ENCODE measurements around the gene DCHS2. TPM values are rescaled to one million over a fixed set of nuclear protein-coding genes. Genes with fewer than 3 reads are reported as not detected.

Gene DCHS2
- total and polyA plus RNA-seq, 2 experiments from 2014 or later, result 0.21 to 7.6 TPM

DNA sequence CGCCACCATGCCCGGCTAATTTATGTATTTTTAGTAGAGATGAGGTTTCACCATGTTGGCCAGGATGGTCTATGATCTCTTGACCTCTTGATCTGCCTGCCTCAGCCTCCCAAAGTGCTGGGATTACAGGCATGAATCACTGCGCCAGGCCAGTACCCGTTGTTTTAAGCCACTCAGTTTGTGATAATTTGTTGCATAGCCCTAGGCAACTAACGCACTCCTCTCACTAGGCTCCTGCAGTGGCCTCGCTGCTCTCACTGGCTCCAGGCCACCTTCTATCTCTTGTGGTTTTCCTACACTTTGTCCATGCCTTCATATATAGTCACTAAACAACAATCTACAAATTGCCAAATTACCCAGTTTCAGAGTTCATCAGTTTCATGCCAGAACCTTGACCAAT lies 58.1 kb downstream of the DCHS2 start:
- no peaks in the 10 kb centered on the region for H3K9me3 Mint-ChIP-seq
- H3K4me1 ChIP-seq (ENCODE audit: insufficient read depth), result no peaks in the 10 kb centered on the region
- no peaks in the 10 kb centered on the region for H3F3A ChIP-seq (replicated peaks; ENCODE audit: low read depth)
- H3K79me2 ChIP-seq (replicated peaks; ENCODE audit: insufficient read depth), result no peaks in the 10 kb centered on the region
- no peak for DNase-seq (ENCODE audit: low spot score)
- H3K9me2 ChIP-seq (ENCODE audit: insufficient read depth), result no peaks in the 10 kb centered on the region
- H3K4me2 ChIP-seq, result no peak overlapping the region
- H4K20me1 ChIP-seq (replicated peaks; ENCODE audit: insufficient read depth), result no peaks in the 10 kb centered on the region
- ATAC-seq, result no peak
- H2AFZ ChIP-seq, result no peak overlapping the region
- H3K4me3 ChIP-seq, result no peak overlapping the region
- no peaks in the 10 kb centered on the region for H3K36me3 ChIP-seq (ENCODE audit: insufficient read depth)
- no peaks in the 10 kb centered on the region for H3K36me3 Mint-ChIP-seq (ENCODE audit: low read depth)
- TF ChIP-seq, protein P1, sequence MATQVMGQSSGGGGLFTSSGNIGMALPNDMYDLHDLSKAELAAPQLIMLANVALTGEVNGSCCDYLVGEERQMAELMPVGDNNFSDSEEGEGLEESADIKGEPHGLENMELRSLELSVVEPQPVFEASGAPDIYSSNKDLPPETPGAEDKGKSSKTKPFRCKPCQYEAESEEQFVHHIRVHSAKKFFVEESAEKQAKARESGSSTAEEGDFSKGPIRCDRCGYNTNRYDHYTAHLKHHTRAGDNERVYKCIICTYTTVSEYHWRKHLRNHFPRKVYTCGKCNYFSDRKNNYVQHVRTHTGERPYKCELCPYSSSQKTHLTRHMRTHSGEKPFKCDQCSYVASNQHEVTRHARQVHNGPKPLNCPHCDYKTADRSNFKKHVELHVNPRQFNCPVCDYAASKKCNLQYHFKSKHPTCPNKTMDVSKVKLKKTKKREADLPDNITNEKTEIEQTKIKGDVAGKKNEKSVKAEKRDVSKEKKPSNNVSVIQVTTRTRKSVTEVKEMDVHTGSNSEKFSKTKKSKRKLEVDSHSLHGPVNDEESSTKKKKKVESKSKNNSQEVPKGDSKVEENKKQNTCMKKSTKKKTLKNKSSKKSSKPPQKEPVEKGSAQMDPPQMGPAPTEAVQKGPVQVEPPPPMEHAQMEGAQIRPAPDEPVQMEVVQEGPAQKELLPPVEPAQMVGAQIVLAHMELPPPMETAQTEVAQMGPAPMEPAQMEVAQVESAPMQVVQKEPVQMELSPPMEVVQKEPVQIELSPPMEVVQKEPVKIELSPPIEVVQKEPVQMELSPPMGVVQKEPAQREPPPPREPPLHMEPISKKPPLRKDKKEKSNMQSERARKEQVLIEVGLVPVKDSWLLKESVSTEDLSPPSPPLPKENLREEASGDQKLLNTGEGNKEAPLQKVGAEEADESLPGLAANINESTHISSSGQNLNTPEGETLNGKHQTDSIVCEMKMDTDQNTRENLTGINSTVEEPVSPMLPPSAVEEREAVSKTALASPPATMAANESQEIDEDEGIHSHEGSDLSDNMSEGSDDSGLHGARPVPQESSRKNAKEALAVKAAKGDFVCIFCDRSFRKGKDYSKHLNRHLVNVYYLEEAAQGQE (IDR thresholded peaks at IDR 0.05; ENCODE audit: unreplicated experiment), result no peak
- no peak for TF ChIP-seq STAT1 (IDR thresholded peaks at IDR 0.05; ENCODE audit: unreplicated experiment)
- no peaks in the 10 kb centered on the region for H3K4me1 Mint-ChIP-seq
- H3K4me3 Mint-ChIP-seq, result no peak overlapping the region
- no peak overlapping the region for H3K27ac Mint-ChIP-seq
- H3K27me3 Mint-ChIP-seq (ENCODE audit: insufficient read depth, low read depth, poor library complexity), result no peaks in the 10 kb centered on the region
- no peaks in the 10 kb centered on the region for H3K27me3 ChIP-seq (ENCODE audit: insufficient read depth)
- no peak overlapping the region for H3K27ac ChIP-seq (ENCODE audit: low read depth)

DNA sequence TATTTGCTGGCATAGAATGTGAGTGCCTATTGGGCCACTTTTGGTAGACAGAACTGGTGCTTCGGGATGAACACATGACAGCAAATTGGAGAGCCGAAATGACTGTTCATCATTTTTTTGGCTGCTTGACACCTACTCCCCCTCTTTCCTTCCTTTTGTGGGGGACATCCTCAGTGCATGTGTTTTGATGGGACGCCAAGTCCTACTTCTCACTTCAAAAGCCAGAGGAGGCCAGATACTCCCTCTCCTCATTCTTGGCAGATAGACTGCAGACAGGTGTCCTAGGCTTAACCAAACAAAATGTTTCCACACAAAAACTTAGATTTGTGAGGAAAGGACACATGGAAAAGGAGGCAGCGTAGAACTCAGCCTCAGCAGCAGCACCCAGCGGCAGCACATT lies 62.4 kb downstream of the DCHS2 start:
- no peaks in the 10 kb centered on the region for H3K36me3 Mint-ChIP-seq (ENCODE audit: low read depth)
- H3K4me3 Mint-ChIP-seq, result no peak overlapping the region
- Histone ChIP-seq H3K36me3 (ENCODE audit: insufficient read depth) (no peaks in the 10 kb centered on the region), H3K4me3 (no peak overlapping the region), H3K4me1 (ENCODE audit: insufficient read depth) (no peaks in the 10 kb centered on the region), H2AFZ (no peak overlapping the region), H3K9me2 (ENCODE audit: insufficient read depth) (no peaks in the 10 kb centered on the region), H3F3A (replicated peaks; ENCODE audit: low read depth) (no peaks in the 10 kb centered on the region), H3K27me3 (ENCODE audit: insufficient read depth) (no peaks in the 10 kb centered on the region), H3K4me2 (no peak overlapping the region), H3K79me2 (replicated peaks; ENCODE audit: insufficient read depth) (no peaks in the 10 kb centered on the region), H3K27ac (ENCODE audit: low read depth) (no peak overlapping the region), H4K20me1 (replicated peaks; ENCODE audit: insufficient read depth) (no peaks in the 10 kb centered on the region)
- H3K27ac Mint-ChIP-seq, result no peak overlapping the region
- H3K4me1 Mint-ChIP-seq, result no peaks in the 10 kb centered on the region
- no peaks in the 10 kb centered on the region for H3K9me3 Mint-ChIP-seq
- ATAC-seq (no peak), DNase-seq (ENCODE audit: low spot score) (no peak)
- H3K27me3 Mint-ChIP-seq (ENCODE audit: insufficient read depth, low read depth, poor library complexity), result no peaks in the 10 kb centered on the region
- TF ChIP-seq ZNF331 (CRISPR knock-in tag; IDR thresholded peaks at IDR 0.05; ENCODE audit: low read depth) (no peak), CREB1 (CRISPR knock-in tag; IDR thresholded peaks at IDR 0.05; ENCODE audit: low read depth) (no peak), POLR2AphosphoS5 (IDR thresholded peaks at IDR 0.05; ENCODE audit: low read depth) (no peak), NANOG (IDR thresholded peaks at IDR 0.05; ENCODE audit: borderline replicate concordance) (no peak), EZH2 (IDR thresholded peaks at IDR 0.05; ENCODE audit: low read depth, unreplicated experiment) (no peak), EZH2phosphoT487 (IDR thresholded peaks at IDR 0.05; ENCODE audit: unreplicated experiment) (no peak), ZNF114 (CRISPR knock-in tag; IDR thresholded peaks at IDR 0.05) (no peak), STAT1 (IDR thresholded peaks at IDR 0.05; ENCODE audit: unreplicated experiment) (no peak), JUNB (IDR thresholded peaks at IDR 0.05; ENCODE audit: unreplicated experiment) (no peak)
- TF ChIP-seq, protein P2, sequence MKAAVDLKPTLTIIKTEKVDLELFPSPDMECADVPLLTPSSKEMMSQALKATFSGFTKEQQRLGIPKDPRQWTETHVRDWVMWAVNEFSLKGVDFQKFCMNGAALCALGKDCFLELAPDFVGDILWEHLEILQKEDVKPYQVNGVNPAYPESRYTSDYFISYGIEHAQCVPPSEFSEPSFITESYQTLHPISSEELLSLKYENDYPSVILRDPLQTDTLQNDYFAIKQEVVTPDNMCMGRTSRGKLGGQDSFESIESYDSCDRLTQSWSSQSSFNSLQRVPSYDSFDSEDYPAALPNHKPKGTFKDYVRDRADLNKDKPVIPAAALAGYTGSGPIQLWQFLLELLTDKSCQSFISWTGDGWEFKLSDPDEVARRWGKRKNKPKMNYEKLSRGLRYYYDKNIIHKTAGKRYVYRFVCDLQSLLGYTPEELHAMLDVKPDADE (IDR thresholded peaks at IDR 0.05), result no peak
- TF ChIP-seq, protein P3, sequence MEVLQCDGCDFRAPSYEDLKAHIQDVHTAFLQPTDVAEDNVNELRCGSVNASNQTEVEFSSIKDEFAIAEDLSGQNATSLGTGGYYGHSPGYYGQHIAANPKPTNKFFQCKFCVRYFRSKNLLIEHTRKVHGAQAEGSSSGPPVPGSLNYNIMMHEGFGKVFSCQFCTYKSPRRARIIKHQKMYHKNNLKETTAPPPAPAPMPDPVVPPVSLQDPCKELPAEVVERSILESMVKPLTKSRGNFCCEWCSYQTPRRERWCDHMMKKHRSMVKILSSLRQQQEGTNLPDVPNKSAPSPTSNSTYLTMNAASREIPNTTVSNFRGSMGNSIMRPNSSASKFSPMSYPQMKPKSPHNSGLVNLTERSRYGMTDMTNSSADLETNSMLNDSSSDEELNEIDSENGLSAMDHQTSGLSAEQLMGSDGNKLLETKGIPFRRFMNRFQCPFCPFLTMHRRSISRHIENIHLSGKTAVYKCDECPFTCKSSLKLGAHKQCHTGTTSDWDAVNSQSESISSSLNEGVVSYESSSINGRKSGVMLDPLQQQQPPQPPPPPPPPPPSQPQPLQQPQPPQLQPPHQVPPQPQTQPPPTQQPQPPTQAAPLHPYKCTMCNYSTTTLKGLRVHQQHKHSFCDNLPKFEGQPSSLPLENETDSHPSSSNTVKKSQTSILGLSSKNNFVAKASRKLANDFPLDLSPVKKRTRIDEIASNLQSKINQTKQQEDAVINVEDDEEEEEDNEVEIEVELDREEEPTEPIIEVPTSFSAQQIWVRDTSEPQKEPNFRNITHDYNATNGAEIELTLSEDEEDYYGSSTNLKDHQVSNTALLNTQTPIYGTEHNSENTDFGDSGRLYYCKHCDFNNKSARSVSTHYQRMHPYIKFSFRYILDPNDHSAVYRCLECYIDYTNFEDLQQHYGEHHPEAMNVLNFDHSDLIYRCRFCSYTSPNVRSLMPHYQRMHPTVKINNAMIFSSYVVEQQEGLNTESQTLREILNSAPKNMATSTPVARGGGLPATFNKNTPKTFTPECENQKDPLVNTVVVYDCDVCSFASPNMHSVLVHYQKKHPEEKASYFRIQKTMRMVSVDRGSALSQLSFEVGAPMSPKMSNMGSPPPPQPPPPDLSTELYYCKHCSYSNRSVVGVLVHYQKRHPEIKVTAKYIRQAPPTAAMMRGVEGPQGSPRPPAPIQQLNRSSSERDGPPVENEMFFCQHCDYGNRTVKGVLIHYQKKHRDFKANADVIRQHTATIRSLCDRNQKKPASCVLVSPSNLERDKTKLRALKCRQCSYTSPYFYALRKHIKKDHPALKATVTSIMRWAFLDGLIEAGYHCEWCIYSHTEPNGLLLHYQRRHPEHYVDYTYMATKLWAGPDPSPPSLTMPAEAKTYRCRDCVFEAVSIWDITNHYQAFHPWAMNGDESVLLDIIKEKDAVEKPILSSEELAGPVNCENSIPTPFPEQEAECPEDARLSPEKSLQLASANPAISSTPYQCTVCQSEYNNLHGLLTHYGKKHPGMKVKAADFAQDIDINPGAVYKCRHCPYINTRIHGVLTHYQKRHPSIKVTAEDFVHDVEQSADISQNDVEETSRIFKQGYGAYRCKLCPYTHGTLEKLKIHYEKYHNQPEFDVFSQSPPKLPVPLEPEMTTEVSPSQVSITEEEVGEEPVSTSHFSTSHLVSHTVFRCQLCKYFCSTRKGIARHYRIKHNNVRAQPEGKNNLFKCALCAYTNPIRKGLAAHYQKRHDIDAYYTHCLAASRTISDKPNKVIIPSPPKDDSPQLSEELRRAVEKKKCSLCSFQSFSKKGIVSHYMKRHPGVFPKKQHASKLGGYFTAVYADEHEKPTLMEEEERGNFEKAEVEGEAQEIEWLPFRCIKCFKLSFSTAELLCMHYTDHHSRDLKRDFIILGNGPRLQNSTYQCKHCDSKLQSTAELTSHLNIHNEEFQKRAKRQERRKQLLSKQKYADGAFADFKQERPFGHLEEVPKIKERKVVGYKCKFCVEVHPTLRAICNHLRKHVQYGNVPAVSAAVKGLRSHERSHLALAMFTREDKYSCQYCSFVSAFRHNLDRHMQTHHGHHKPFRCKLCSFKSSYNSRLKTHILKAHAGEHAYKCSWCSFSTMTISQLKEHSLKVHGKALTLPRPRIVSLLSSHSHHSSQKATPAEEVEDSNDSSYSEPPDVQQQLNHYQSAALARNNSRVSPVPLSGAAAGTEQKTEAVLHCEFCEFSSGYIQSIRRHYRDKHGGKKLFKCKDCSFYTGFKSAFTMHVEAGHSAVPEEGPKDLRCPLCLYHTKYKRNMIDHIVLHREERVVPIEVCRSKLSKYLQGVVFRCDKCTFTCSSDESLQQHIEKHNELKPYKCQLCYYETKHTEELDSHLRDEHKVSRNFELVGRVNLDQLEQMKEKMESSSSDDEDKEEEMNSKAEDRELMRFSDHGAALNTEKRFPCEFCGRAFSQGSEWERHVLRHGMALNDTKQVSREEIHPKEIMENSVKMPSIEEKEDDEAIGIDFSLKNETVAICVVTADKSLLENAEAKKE (CRISPR knock-in tag; IDR thresholded peaks at IDR 0.05), result no peak

All from GM23338 (cell line).